ENCODE data around the gene PDE6D.
"Not testable (repeated sequence)": the region's sequence is repeated elsewhere in the genome, so short reads cannot be mapped to it uniquely, and the experiment has no call there.

Gene PDE6D

GRCh38 chr2:231769170-231770136 lies 11.6 kb downstream of the PDE6D start:
- no peak for DNase-seq

GRCh38 chr2:231765496-231765929 lies 15.6 kb downstream of the PDE6D start:
- DNase-seq, result no peak

- DNase-seq, result no peak
These were observed 16.3 kb downstream of the PDE6D start for GRCh38 chr2:231764760-231765159.

GRCh38 chr2:231764124-231764523 lies 17.0 kb downstream of the PDE6D start:
- DNase-seq, result no peak

GRCh38 chr2:231761735-231762134 lies 19.3 kb downstream of the PDE6D start:
- no peak for DNase-seq

GRCh38 chr2:231752061-231752460 lies 29.0 kb downstream of the PDE6D start:
- DNase-seq, result no peak

- DNase-seq, result no peak
These were observed 29.9 kb downstream of the PDE6D start for GRCh38 chr2:231751042-231751815.

GRCh38 chr2:231749016-231749415 lies 32.1 kb downstream of the PDE6D start:
- not testable (repeated sequence) for DNase-seq

GRCh38 chr2:231748153-231748896 lies 32.8 kb downstream of the PDE6D start:
- not testable (repeated sequence) for DNase-seq

GRCh38 chr2:231745303-231746038 lies 35.6 kb downstream of the PDE6D start:
- DNase-seq, result no peak

GRCh38 chr2:231743376-231744116 lies 37.5 kb downstream of the PDE6D start:
- no peak for DNase-seq

GRCh38 chr2:231737761-231738160 lies 43.3 kb downstream of the PDE6D start:
- no peak for DNase-seq

- no peak for DNase-seq
These were observed 48.5 kb downstream of the PDE6D start for GRCh38 chr2:231732604-231733003.

- no peak for DNase-seq
These were observed 53.5 kb downstream of the PDE6D start for GRCh38 chr2:231727621-231728020.

GRCh38 chr2:231726276-231726675 lies 54.8 kb downstream of the PDE6D start:
- no peak for DNase-seq

GRCh38 chr2:231725476-231725875 lies 55.6 kb downstream of the PDE6D start:
- no peak for DNase-seq

GRCh38 chr2:231722721-231723307 lies 58.3 kb downstream of the PDE6D start:
- no peak for DNase-seq

- no peak for DNase-seq
These were observed 59.8 kb downstream of the PDE6D start for GRCh38 chr2:231720987-231721966.

GRCh38 chr2:231720292-231720986 lies 60.6 kb downstream of the PDE6D start:
- no peak for DNase-seq

Data from NCI-H2029 (cell line).